HG03025 (cell line): Measurements from ENCODE around the gene PHACTR1.
"Not testable (repeated sequence)": the region's sequence is repeated elsewhere in the genome, so short reads cannot be mapped to it uniquely, and the experiment has no call there.

Experiments
- ATAC-seq: cut with Tn5 transposase; IDR thresholded peaks from one replicate; pipeline ENCODE4 v1.9.1; 2021; ENCODE audit warnings: mild to moderate bottlenecking, moderate library complexity; ENCODE audit not compliant: unreplicated experiment, low FRiP score

The PHACTR1 gene

GRCh38 chr6:12943549-12943948, 227.0 kb downstream of the PHACTR1 start:
- no peak for ATAC-seq

DNA sequence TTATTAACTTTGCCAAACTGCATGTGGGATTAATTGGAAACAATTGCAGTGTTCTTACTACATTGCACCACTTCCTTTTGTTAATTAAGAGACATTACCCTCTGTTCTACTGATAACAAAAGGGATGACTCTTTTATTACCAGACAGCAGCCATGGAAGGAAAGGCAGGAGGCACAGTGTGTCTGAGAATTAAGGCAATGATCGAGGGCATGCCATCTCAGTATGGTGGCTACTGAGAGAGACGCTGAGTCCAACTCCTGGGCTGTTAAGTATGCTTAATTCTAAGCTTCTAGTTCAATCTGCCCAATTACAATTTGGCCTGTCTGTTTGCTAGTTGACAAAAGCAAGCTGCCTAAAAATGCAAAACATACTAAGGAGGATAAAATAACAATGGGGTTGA, 227.4 kb downstream of the PHACTR1 start:
- no peak for ATAC-seq

DNA sequence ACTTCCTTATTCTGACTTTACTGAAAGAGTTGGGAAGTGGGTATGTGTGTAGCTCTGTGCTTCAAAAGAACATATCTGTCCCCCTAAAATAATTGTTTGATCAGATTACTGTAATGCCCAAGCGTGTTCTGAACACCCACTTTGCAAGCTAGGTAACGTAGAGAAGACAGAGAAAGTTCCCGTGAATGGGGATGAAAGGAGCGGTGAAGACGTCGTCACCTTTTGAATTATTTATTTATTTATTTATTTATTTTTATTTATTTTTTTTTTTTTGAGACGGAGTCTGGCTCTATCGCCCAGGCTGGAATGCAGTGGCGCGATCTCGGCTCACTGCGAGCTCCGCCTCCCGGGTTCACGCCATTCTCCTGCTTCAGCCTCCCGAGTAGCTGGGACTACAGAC, 228.0 kb downstream of the PHACTR1 start:
- ATAC-seq, result not testable (repeated sequence)

DNA sequence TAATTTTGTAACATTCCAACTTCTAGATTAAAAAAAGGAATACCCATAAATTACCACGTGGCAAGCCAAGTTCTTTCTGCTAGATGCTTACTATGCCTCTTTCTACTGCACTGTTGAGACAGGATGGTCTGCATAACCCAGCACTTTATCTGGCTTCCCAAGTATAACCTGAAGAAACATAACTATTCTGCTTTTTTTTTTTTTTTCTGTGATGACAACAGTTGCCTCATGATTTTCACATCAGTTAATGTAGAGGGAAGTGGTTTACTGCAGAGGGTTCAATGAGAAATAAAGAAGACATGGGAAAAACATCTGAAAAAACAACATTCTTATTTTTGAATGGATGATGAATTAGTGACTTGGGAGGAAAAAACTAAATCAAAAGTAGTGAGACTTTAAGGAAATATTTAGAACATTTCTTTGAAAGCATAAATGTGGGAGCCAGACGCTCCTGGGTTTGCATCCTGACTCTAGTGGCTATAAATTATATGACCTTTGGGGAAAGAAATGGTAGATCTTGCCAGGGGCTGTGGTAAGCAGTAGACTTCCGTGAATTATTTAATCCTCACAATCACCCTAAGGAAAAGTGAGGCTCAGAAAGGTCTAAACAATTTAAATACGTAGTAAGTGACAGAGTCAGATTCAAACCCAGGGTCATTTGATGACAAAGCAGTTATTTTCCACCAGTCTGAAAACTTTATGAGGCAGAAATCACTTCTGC, 230.7 kb downstream of the PHACTR1 start:
- no peak for ATAC-seq

GRCh38 chr6:12947967-12948366, 231.4 kb downstream of the PHACTR1 start:
- ATAC-seq, result no peak

DNA sequence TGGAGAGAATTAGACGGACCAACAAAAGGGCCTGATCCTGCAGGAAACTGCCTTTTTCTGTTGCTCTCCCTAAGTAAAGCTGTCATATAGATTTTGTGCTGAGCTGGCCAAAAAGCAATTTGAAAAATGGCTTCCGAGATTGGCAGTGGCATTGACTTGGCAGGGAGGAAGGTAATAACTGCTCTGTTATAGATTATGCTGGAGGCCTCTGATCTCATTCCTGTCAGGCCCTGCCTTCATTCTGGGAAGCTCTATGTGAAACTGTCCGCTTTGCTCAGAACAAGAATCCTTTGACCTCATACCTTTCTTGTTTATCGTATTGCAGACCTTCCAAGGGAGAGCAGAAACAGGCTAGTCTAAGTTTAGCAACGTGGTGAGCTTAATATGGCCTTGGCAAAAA, 234.4 kb downstream of the PHACTR1 start:
- no peak for ATAC-seq

DNA sequence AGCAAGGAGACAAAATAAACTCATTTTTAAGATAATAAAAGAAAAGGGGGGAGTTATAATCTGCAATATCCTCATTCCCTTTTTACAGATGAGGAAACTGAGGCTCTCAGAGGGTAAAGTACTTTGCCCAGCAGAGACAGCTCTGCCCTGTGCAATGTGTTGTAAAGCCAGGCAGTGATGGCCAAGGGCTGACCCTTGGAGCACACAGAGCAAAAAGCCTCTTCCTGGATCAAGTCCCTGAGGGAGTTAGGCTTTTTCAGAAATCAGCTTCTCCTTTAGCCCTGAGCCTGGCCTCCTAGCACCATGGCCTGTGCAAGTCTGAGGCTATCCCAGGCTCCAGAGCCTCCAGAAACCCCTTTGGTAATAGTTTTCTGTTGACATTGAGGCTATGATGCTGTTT, 234.8 kb downstream of the PHACTR1 start:
- ATAC-seq, result no peak

DNA sequence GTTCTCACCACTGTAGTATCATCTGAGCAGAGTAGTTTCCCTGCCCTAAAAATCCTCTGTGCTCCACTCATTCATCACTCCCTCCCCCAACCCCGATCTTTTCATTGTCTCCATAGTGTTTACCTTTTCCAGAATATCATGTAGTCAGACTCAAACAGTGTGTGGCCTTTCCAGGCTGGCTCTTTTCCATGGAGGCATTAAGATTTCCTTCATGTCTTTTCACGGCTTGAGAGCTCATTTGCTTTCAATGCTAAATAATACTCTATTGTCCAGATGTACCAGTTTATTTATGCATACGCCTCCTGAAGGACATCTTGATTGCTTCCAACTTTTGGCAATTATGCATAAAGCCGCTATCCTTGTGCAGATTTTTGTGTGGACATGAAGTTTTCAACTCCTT, 235.8 kb downstream of the PHACTR1 start:
- ATAC-seq, result no peak

- ATAC-seq, result no peak
Measured at GRCh38 chr6:12955956-12956355, 239.4 kb downstream of the PHACTR1 start.

DNA sequence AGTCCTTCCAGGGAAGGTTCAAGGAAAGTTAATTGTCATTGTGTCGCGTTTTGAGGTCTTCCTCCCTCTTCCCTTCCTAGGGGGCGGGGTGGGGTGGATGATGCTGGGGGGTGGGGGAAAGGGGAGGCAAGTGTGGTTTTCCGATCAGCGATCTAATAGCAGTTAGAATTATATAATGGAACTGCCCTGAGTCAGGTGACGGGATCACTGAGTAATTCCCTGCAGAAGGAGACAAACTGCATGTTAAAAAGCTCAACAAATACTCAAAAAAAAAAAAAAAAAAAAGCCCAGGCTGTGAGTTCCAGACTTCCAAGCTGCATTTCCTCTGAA, 240.4 kb downstream of the PHACTR1 start:
- no peak for ATAC-seq

DNA sequence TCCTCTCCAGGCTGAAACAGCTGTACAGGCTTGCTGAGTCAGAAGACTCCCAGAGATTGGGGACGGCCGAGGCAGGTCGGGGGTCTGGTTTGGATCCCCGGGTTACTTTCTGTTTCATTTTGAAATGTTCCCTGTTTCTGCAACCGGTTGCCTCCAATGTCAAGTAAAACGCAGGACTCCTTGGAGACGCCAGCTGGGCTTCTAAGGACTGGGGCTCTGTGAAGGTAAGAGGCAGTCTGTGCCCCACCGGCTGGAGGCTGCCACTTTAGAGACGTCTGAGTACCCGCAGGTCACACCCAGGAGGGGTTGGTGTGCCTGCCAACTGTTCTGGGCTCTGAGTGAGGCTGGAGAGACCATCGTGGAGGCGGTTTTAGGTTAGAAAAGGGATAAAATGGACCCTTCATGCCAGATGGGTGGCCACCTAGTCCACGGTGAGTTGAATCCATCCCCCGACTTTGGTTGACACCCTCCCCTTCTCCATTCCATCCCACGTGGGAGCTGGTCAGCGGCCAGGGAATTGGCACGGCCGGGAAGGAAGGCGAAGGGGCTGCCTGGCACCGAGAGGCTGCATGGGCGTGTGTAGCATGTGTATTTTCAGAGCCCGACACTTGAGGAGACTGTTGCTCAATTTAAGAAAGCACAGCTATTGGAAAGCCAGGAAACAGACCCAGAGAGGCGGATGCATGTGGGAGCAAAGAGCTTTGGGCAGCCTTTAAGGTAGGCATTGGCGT, 240.9 kb downstream of the PHACTR1 start:
- no peak for ATAC-seq

- no peak for ATAC-seq
Measured at GRCh38 chr6:12958052-12958706, 241.6 kb downstream of the PHACTR1 start.

GRCh38 chr6:12961761-12962160, 245.2 kb downstream of the PHACTR1 start:
- ATAC-seq, result no peak

DNA sequence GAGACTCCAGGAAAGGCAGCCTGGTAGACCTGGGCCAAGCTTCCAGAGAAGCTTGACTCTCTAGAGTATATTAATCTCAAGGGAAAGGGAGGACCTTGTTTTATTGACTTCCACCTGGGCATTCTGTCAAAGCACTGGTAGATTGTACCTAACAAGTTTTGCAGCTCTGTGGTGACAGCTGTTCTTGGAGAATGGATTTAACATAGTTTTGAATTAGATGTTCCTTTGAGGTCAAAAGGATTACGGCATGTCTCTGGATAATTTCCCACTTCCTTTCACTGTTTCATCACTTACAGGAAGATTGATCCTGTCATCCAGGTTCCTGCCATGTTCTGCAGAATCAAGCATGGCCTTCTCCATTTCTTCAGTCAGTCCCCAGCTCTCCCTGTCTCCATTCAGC, 246.0 kb downstream of the PHACTR1 start:
- no peak for ATAC-seq

DNA sequence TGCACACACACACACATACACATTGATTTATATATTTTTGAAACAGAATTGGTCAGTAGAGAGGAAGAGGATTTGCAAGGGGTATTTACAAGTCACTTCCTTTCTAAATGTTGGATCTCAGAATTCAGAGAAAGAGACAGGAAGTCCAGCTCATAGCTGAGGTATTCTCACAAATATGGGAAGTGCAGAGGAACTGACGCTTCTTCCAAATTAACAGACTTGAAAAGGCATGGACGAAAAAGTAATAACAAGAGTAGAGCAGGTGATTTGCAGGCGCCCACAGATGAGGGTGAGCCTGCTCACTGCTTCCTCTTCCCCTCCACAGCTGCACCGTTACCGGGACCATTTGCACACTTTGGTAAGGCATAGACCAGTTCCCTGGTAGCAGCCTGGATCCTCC, 246.4 kb downstream of the PHACTR1 start:
- ATAC-seq, result no peak

DNA sequence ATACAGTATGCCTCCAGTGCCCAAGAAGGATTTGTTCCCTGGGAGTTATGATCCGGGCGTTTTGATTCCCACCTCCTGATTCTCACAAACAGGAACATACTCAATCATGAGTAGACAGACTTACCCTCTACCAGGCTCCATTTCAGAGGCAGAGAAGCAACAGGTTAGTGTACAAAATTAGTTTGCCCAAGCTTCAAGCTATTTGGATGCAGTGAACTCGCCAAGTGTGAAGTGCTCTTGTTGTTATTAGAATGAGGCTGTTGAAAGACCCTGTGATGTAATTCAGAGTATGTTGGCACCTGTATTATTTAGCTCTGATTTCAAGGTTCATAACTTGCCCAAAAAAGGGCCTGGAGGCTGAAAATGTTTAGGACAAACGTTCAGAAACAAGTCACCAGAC, 247.0 kb downstream of the PHACTR1 start:
- no peak for ATAC-seq

DNA sequence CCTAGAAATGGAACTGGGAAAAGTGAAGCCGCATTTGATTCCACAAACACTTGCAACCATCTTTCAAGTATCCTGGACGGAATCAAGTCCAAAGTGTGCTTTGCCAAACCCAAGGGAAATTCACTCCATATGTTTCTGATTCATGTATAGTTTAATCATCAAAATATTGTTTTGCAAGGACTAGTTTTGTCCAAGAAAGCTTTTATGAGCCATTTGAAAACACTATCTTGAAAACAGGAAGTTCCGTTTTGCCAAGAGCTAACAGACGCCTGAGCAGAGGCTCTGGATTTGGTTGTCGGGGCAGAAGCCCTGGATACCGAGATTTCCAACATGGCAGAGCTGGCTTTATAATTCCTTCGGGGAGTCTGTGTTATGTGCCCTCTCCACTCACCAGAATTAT, 251.1 kb downstream of the PHACTR1 start:
- ATAC-seq, result no peak

DNA sequence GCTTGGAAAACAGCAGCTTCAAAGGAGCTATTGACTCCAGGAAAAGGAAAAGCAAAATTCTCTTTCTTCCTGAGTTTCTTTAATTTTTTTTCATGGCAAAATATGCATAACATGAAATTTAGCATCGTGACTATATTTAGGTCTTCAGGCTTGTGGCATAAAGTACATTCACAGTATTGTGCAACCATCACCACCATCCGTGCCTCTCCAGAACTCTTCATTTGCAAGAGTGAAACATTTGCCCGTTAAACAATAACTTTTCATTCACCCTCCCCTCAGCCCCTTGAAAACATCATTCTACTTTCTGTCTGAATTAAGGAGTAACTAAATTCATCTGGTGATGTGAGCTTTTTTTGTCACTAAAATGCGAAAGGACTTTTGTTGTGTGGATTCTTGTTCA, 251.7 kb downstream of the PHACTR1 start:
- no peak for ATAC-seq

- no peak for ATAC-seq
Measured at GRCh38 chr6:12968839-12969558, 252.4 kb downstream of the PHACTR1 start.

GRCh38 chr6:12969966-12970365, 253.4 kb downstream of the PHACTR1 start:
- no peak for ATAC-seq

GRCh38 chr6:12973386-12973785, 256.8 kb downstream of the PHACTR1 start:
- no peak for ATAC-seq
